NB4 (cell line): ENCODE data around the gene LZTS2.

ENCODE experiments used
- POLR2A ChIP-seq: IDR thresholded peaks from 2 replicates; pipeline ENCODE4 v1.6.1; 2011; ENCODE audit warnings: mild to moderate bottlenecking; ENCODE audit not compliant: insufficient read length; ENCODE audit errors: extremely low read depth
- TF ChIP-seq, protein P1 (sequence below): IDR thresholded peaks from one replicate; pipeline ENCODE4 v1.5.1; 2012; ENCODE audit warnings: low read depth, low read length

DNA sequence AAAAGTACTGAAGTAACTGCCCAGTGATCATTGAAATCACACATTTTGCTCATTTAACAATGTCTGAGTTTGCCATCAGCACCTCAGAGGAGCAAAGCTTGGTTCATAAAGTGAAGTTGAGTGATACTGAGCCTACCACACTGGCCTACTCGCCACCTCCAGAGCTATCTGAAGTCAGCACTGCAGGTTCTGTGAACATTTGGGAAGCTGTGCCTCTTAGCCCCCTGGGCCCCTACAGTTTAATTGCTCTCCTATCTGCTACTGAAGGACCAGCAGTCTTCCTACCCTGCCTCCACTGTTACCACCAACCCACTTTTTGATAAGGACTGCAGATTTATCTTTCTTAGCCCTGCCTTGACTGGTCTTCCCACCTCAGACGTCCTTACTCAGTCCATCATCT, 32.3 kb upstream of the LZTS2 start:
- no peak for TF ChIP-seq POLR2A
- TF ChIP-seq, protein P1, sequence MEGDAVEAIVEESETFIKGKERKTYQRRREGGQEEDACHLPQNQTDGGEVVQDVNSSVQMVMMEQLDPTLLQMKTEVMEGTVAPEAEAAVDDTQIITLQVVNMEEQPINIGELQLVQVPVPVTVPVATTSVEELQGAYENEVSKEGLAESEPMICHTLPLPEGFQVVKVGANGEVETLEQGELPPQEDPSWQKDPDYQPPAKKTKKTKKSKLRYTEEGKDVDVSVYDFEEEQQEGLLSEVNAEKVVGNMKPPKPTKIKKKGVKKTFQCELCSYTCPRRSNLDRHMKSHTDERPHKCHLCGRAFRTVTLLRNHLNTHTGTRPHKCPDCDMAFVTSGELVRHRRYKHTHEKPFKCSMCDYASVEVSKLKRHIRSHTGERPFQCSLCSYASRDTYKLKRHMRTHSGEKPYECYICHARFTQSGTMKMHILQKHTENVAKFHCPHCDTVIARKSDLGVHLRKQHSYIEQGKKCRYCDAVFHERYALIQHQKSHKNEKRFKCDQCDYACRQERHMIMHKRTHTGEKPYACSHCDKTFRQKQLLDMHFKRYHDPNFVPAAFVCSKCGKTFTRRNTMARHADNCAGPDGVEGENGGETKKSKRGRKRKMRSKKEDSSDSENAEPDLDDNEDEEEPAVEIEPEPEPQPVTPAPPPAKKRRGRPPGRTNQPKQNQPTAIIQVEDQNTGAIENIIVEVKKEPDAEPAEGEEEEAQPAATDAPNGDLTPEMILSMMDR: no peak
